HCT116 (cell line): ENCODE results near the gene SPATC1L. TPM values are rescaled to one million over a fixed set of nuclear protein-coding genes. Genes with fewer than 3 reads are reported as not detected.

Experiments used
- CBX3 ChIP-seq: IDR thresholded peaks from 2 replicates; pipeline ENCODE4 v1.6.1; 2012; ENCODE audit warnings: low read depth
- POLR2AphosphoS5 ChIP-seq: IDR thresholded peaks from 2 replicates; pipeline ENCODE4 v1.6.1; 2011; ENCODE audit warnings: mild to moderate bottlenecking, low read depth, low read length, moderate library complexity
- REST ChIP-seq: IDR thresholded peaks from 2 replicates; pipeline ENCODE4 v1.6.1; 2012; ENCODE audit warnings: low read depth
- YY1 ChIP-seq: IDR thresholded peaks from 2 replicates; pipeline ENCODE4 v1.6.1; 2011; ENCODE audit warnings: low read length, low read depth, moderate library complexity, mild to moderate bottlenecking; ENCODE audit not compliant: insufficient replicate concordance; ENCODE audit errors: extremely low read depth
- ZFX ChIP-seq: fragments of 450-650 bp; IDR thresholded peaks from 2 replicates; pipeline ENCODE4 v1.6.1; 2017
- total RNA-seq: library from RNA; stranded (reverse); gene quantifications from one replicate; pipeline ENCODE4 v1.2.1, GENCODE V29; 2021; ENCODE audit not compliant: unreplicated experiment
- TF ChIP-seq, protein P1 (sequence below): IDR thresholded peaks from 2 replicates; pipeline ENCODE4 v1.6.1; 2012
- TF ChIP-seq, protein P2 (sequence below), 3 experiments: fragments of 200-600 bp in 1 of 3; sonication (generic) in 1 of 3; IDR thresholded peaks in 2 of 3; conservative IDR thresholded peaks in 1 of 3; 2 replicates each; pipeline ENCODE4 v1.5.1; 2012 to 2017; ENCODE audit warnings: low read depth in 2 of 3, low read length in 2 of 3, antibody characterized with exemption in 1 of 3, borderline replicate concordance in 1 of 3, control low read depth in 1 of 3, mild to moderate bottlenecking in 1 of 3, mixed read lengths in 1 of 3, mixed run types in 1 of 3, moderate library complexity in 1 of 3; ENCODE audit not compliant: insufficient read depth in 1 of 3

The SPATC1L gene
- total RNA-seq, 1 experiment from 2014 or later = 1.3 TPM

- TF ChIP-seq REST (no peak), CBX3 (no peak), ZFX (no peak), POLR2AphosphoS5 (no peak), YY1 (no peak)
- TF ChIP-seq, protein P1, sequence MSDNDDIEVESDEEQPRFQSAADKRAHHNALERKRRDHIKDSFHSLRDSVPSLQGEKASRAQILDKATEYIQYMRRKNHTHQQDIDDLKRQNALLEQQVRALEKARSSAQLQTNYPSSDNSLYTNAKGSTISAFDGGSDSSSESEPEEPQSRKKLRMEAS = no peak
- TF ChIP-seq, protein P2, sequence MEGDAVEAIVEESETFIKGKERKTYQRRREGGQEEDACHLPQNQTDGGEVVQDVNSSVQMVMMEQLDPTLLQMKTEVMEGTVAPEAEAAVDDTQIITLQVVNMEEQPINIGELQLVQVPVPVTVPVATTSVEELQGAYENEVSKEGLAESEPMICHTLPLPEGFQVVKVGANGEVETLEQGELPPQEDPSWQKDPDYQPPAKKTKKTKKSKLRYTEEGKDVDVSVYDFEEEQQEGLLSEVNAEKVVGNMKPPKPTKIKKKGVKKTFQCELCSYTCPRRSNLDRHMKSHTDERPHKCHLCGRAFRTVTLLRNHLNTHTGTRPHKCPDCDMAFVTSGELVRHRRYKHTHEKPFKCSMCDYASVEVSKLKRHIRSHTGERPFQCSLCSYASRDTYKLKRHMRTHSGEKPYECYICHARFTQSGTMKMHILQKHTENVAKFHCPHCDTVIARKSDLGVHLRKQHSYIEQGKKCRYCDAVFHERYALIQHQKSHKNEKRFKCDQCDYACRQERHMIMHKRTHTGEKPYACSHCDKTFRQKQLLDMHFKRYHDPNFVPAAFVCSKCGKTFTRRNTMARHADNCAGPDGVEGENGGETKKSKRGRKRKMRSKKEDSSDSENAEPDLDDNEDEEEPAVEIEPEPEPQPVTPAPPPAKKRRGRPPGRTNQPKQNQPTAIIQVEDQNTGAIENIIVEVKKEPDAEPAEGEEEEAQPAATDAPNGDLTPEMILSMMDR (IDR thresholded peaks at IDR 0.05 in 2 of 3, conservative IDR thresholded peaks at IDR 0.05 in 1 of 3; ENCODE audit: borderline replicate concordance in 1 of 3, insufficient read depth in 1 of 3, low read depth in 2 of 3, low read length in 2 of 3) = no peak
Measured at GRCh38 chr21:46193829-46194373, 9.6 kb upstream of the SPATC1L start (continued).
